ENCODE data around the gene ATAD3C. TPM values are rescaled to one million over a fixed set of nuclear protein-coding genes. Genes with fewer than 3 reads are reported as not detected.

The ATAD3C gene
- total and polyA plus RNA-seq, 2 of the 8 experiments (the other 6 are each of a cell fraction or from before 2014, with no cell fraction given) = 2.0 to 2.7 TPM

DNA sequence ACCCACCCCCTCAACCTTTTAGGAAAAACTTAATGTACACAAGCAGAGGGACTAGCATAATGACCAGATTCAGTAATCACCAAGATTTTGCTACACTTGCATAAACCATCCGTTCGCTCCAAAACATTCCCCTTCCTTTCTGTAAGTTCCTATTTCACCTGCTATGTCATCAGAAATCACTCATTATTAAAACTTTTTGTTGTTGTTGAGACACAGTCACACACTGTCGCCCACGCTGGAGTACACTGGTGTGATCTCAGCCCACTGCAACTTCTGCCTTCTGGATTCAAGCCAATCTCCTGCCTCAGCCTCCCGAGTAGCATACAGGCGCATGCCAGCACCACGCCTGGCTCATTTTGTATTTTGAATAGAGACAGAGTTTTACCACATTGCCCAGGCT lies 45.8 kb upstream of the ATAD3C start:
- peaks cover 14 to 54% of the 10 kb centered on the region in 2 experiments for H3K79me2 ChIP-seq (ENCODE audit: control insufficient read depth in 1 of 2, insufficient read depth in 2 of 2, low read length in 2 of 2)
- no peaks in the 10 kb centered on the region for H3K9me3 ChIP-seq (ENCODE audit: insufficient read depth in 2 of 2, low read depth in 1 of 2, low read length in 1 of 2)
- no peak overlapping the region for H2BK120ac ChIP-seq (replicated peaks; ENCODE audit: low read depth, low read length)
- no peak overlapping the region for H2AK5ac ChIP-seq (ENCODE audit: low read depth, low read length)
- H3K9ac ChIP-seq (replicated peaks in 1 of 4; ENCODE audit: extremely low read depth in 1 of 4, low read depth in 3 of 4, low read length in 3 of 4) = no peak overlapping the region; a peak in 1 of 7 replicates
- CTCF ChIA-PET (ENCODE audit: partially characterized antibody) = interaction anchor here (0.6 to 1.6 kb wide), 3 partner anchors 52 to 241 kb away, joined by 3 to 6 read pairs (median 4); no protein-coding TSS in a partner anchor
- no peak overlapping the region for H2BK5ac ChIP-seq (ENCODE audit: low read depth, low read length)
- no peaks in the 10 kb centered on the region for H3K27me3 ChIP-seq (replicated peaks in 1 of 4; ENCODE audit: control insufficient read depth in 3 of 4, extremely low read depth in 1 of 4, insufficient read depth in 3 of 4, low read length in 3 of 4)
- H2AFZ ChIP-seq (ENCODE audit: low read length) = no peak overlapping the region
- peaks cover 2 to 20% (median 12%) of the 10 kb centered on the region in 4 experiments for H3K4me1 ChIP-seq (replicated peaks in 1 of 4; ENCODE audit: control insufficient read depth in 3 of 4, insufficient read depth in 4 of 4, low read length in 3 of 4)
- H3K56ac ChIP-seq (replicated peaks; ENCODE audit: insufficient read length, low read depth, low read length) = no peak overlapping the region
- POLR2A ChIA-PET (ENCODE audit: partially characterized antibody) = interaction anchor here (20.0 to 27.7 kb wide), 2 partner anchors 19 to 27 kb away, joined by 515 to 719 read pairs; partner anchors contain the start of genes ANKRD65, AURKAIP1, CCNL2 and VWA1
- no peak overlapping the region for H2BK15ac ChIP-seq (ENCODE audit: low read length)
- H4K8ac ChIP-seq (ENCODE audit: extremely low read depth, insufficient read depth, low read length) = no peak overlapping the region
- DNase-seq (ENCODE audit: low read depth in 1 of 2, low spot score in 2 of 2) (no peak), FAIRE-seq (no peak)
- H3K18ac ChIP-seq (ENCODE audit: extremely low read depth, low read length) = no peak overlapping the region
- no peak overlapping the region for H3K4me2 ChIP-seq (ENCODE audit: insufficient read depth in 1 of 2, low read depth in 2 of 2, low read length in 2 of 2)
- peaks cover 14% of the 10 kb centered on the region for H3K23me2 ChIP-seq (ENCODE audit: low read depth, low read length)
- H3K36me3 ChIP-seq (ENCODE audit: control insufficient read depth in 2 of 4, insufficient read depth in 4 of 4, low read length in 3 of 4) = peaks cover 21 to 55% (median 36%) of the 10 kb centered on the region in 4 experiments
- peaks cover 17% of the 10 kb centered on the region for H3K79me1 ChIP-seq (ENCODE audit: low read depth, low read length)
- H4K5ac ChIP-seq (ENCODE audit: insufficient read length, low read depth, low read length) = no peak overlapping the region
- H3K23ac ChIP-seq (ENCODE audit: insufficient read length) = no peak overlapping the region
- 95% methylated on average over 7 of the region's 7 CpGs; no CpG with 5 or more reads in 1 of the 2 experiments for WGBS, 2 experiments (ENCODE audit: extremely low coverage in 1 of 2, insufficient coverage in 1 of 2, insufficient read length in 1 of 2, insufficient replicate concordance in 2 of 2, low coverage in 1 of 2, low lambda C conversion rate in 2 of 2, missing lambda C conversion rate in 1 of 2)
- H4K20me1 ChIP-seq (replicated peaks in 1 of 2; ENCODE audit: control insufficient read depth in 1 of 2, insufficient read depth in 2 of 2, low read length in 2 of 2) = peaks cover 11 to 26% of the 10 kb centered on the region in 2 experiments
- H2BK12ac ChIP-seq (ENCODE audit: low read depth, low read length) = no peak overlapping the region
- H3K14ac ChIP-seq (ENCODE audit: insufficient read length) = no peak overlapping the region
- no peak overlapping the region for H3K27ac ChIP-seq (ENCODE audit: low read depth, low read length)
- H2BK20ac ChIP-seq (ENCODE audit: low read length) = no peak overlapping the region
- no peak overlapping the region for H4K91ac ChIP-seq (replicated peaks; ENCODE audit: insufficient read length, low read length)
- H3K4me3 ChIP-seq (ENCODE audit: extremely low read depth in 1 of 4, insufficient read depth in 2 of 4, low read depth in 3 of 4, low read length in 4 of 4) = no peak overlapping the region
- no peak overlapping the region for H3K4ac ChIP-seq (replicated peaks; ENCODE audit: insufficient read length, low read depth, low read length)
- TF ChIP-seq CREB1 (IDR thresholded peaks at IDR 0.05) = no peak

All from H1 (cell line).